Measurements from ENCODE around the gene RNF144A.

RNF144A gene

GRCh38 chr2:6951046-6951445, 33.8 kb downstream of the RNF144A start:
- DNase-seq: no peak

GRCh38 chr2:6952101-6952500, 34.9 kb downstream of the RNF144A start:
- no peak for DNase-seq

GRCh38 chr2:6954586-6954985, 37.4 kb downstream of the RNF144A start:
- DNase-seq: no peak

GRCh38 chr2:6955511-6956136, 38.4 kb downstream of the RNF144A start:
- DNase-seq: no peak

GRCh38 chr2:6956566-6956965, 39.4 kb downstream of the RNF144A start:
- DNase-seq: no peak

- no peak for DNase-seq
Measured at GRCh38 chr2:6957031-6957714, 40.0 kb downstream of the RNF144A start.

- no peak for DNase-seq
Measured at GRCh38 chr2:6957910-6958615, 40.9 kb downstream of the RNF144A start.

- no peak for DNase-seq
Measured at GRCh38 chr2:6958616-6959235, 41.5 kb downstream of the RNF144A start.

GRCh38 chr2:6959751-6960150, 42.5 kb downstream of the RNF144A start:
- no peak for DNase-seq

- no peak for DNase-seq
Measured at GRCh38 chr2:6960659-6961058, 43.4 kb downstream of the RNF144A start.

- no peak for DNase-seq
Measured at GRCh38 chr2:6963727-6964126, 46.5 kb downstream of the RNF144A start.

- no peak for DNase-seq
Measured at GRCh38 chr2:6965071-6965795, 48.0 kb downstream of the RNF144A start.

GRCh38 chr2:6966446-6966940, 49.3 kb downstream of the RNF144A start:
- DNase-seq: no peak

- DNase-seq: no peak
Measured at GRCh38 chr2:6967301-6967700, 50.1 kb downstream of the RNF144A start.

- no peak for DNase-seq
Measured at GRCh38 chr2:6968319-6969100, 51.3 kb downstream of the RNF144A start.

GRCh38 chr2:6970551-6970950, 53.3 kb downstream of the RNF144A start:
- no peak for DNase-seq

- no peak for DNase-seq
Measured at GRCh38 chr2:6970976-6971480, 53.8 kb downstream of the RNF144A start.

- no peak for DNase-seq
Measured at GRCh38 chr2:6971502-6971901, 54.3 kb downstream of the RNF144A start.

GRCh38 chr2:6972067-6972710, 55.0 kb downstream of the RNF144A start:
- DNase-seq: no peak

- DNase-seq: no peak
Measured at GRCh38 chr2:6973895-6974545, 56.8 kb downstream of the RNF144A start.

GRCh38 chr2:6975988-6976387, 58.8 kb downstream of the RNF144A start:
- DNase-seq: no peak

Measured in stimulated activated CD4-positive, alpha-beta T cell treated with anti-CD3 and anti-CD28 coated beads, Interleukin-2, amount 100 ng/mL, for 48 hours (primary cell).